Thoracic aorta (tissue), 2 donors: ENCODE results near the gene DYNC1I1. TPM values are rescaled to one million over a fixed set of nuclear protein-coding genes. Genes with fewer than 3 reads are reported as not detected.

ENCODE experiments used
- ATAC-seq: fragments of 150-250 bp; one replicate; pipeline ENCODE4 v1.8.0; 2017; ENCODE audit warnings: low read depth; ENCODE audit not compliant: insufficient number of reproducible peaks, low FRiP score
- DNase-seq: peaks from one replicate; pipeline ENCODE4 v3.0.0-alpha.2; 2020; ENCODE audit warnings: low spot score
- H3K27ac ChIP-seq, 2 donors: fragments of 200-600 bp; sonication (generic); 1 replicate in 1 of 2; 2 replicates in 1 of 2; pipeline ENCODE4 v1.5.1; 2016; ENCODE audit warnings: mild to moderate bottlenecking in 2 of 2, moderate library complexity in 2 of 2
- H3K27me3 ChIP-seq: fragments of 200-600 bp; sonication (generic); replicated peaks from 2 replicates; pipeline ENCODE4 v1.6.0; 2016; ENCODE audit warnings: mild to moderate bottlenecking; ENCODE audit not compliant: insufficient read depth
- H3K36me3 ChIP-seq: fragments of 200-600 bp; sonication (generic); one replicate; pipeline ENCODE4 v1.5.1; 2016
- H3K4me1 ChIP-seq, 2 donors: fragments of 200-600 bp; sonication (generic); 1 replicate in 1 of 2; 2 replicates in 1 of 2; pipeline versions ENCODE4 v1.5.1 to v1.6.0; 2016; ENCODE audit warnings: low read depth in 2 of 2, mild to moderate bottlenecking in 1 of 2; ENCODE audit not compliant: control insufficient read depth in 1 of 2
- H3K4me3 ChIP-seq: fragments of 200-600 bp; sonication (generic); 2 replicates; pipeline ENCODE4 v1.5.1; 2016; ENCODE audit warnings: mild to moderate bottlenecking
- H3K9me3 ChIP-seq: fragments of 200-600 bp; sonication (generic); 2 replicates; pipeline ENCODE4 v1.5.1; 2016
- total RNA-seq, 2 donors: library from RNA; depleted of rRNA; stranded (reverse); fragments of >200 nt; gene quantifications; one replicate each; pipeline versions ENCODE4 v1.1.0 to v1.2.3, GENCODE V29; 2016
- TF ChIP-seq, protein P1 (sequence below): fragments of 200-600 bp; sonication (generic); IDR thresholded peaks from one replicate; pipeline ENCODE4 v1.5.1; 2019; ENCODE audit warnings: antibody characterized with exemption

DYNC1I1 gene
- total RNA-seq, 2 donors from 2014 or later, result 24.6 to 69.1 TPM

DNA sequence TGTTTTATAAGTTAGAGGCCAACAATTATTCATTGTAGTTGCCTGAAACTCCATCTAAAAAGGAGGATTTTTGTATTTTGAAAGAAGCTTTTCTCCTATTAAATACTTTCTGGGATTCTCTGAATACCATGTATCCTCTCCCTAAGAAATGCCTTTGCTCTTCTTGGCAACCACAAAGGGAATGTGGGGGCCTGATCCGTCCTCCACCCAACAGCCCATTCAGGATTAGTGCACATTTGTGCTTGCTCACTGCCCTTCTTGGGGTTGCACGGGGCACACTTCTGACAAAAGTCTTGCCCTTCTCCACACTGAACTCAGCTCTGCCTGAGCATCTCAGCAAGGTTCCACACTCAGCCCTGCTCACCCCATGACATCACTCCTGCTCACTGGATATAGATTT is 355.4 kb downstream of the DYNC1I1 start:
- TF ChIP-seq, protein P1, sequence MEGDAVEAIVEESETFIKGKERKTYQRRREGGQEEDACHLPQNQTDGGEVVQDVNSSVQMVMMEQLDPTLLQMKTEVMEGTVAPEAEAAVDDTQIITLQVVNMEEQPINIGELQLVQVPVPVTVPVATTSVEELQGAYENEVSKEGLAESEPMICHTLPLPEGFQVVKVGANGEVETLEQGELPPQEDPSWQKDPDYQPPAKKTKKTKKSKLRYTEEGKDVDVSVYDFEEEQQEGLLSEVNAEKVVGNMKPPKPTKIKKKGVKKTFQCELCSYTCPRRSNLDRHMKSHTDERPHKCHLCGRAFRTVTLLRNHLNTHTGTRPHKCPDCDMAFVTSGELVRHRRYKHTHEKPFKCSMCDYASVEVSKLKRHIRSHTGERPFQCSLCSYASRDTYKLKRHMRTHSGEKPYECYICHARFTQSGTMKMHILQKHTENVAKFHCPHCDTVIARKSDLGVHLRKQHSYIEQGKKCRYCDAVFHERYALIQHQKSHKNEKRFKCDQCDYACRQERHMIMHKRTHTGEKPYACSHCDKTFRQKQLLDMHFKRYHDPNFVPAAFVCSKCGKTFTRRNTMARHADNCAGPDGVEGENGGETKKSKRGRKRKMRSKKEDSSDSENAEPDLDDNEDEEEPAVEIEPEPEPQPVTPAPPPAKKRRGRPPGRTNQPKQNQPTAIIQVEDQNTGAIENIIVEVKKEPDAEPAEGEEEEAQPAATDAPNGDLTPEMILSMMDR, result no peak
- ATAC-seq (no peak), DNase-seq (no peak)
- no peak overlapping the region for H3K27ac ChIP-seq
- H3K4me1 ChIP-seq, result no peaks in the 10 kb centered on the region
- no peaks in the 10 kb centered on the region for H3K27me3 ChIP-seq
- no peaks in the 10 kb centered on the region for H3K9me3 ChIP-seq
- H3K36me3 ChIP-seq, result no peaks in the 10 kb centered on the region
- no peak overlapping the region for H3K4me3 ChIP-seq

DNA sequence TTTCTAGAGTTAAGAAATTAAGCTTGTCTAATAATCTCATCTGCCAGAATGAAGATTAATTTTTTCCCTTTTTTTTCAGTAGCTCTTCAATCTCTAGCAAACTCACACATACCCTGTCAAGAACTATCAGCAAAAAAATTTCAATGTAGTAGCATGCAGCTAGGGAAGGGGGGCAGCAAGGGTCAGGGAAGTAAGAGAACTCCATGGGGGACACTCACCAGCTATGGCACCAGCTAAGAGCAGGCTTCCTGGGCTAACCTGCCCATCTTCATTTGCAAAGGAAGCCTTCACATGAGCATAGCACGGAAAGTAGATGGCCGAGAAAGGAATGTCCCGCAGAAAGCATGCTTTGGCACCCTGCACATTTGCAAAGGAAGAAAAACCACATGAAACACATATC is 359.2 kb downstream of the DYNC1I1 start:
- ATAC-seq (no peak), DNase-seq (no peak)
- Histone ChIP-seq H3K4me3 (no peak overlapping the region), H3K9me3 (no peaks in the 10 kb centered on the region), H3K27me3 (no peaks in the 10 kb centered on the region), H3K4me1 (no peaks in the 10 kb centered on the region), H3K36me3 (no peaks in the 10 kb centered on the region), H3K27ac (no peak overlapping the region)
- TF ChIP-seq, protein P1, result no peak

DNA sequence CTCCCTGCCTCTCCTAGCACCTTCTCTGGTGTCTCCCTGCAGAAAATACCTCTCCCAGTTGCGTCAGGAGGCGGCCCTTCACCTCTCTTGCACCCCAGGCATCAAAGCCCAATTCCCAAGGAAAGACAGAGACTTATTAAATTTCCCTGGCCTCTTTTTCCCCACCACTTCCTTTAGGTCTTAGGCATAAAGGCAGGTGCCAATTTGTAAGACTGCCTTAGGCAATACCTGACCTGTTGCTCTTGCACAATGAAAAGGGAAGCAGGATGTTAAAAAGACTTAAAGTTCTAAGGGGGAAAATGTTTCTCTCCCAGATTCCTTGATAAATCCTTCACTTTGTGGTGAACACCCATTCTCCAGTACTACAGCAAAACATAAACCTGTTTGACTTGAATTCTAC is 362.9 kb downstream of the DYNC1I1 start:
- no peaks in the 10 kb centered on the region for H3K36me3 ChIP-seq
- no peak for ATAC-seq

DNA sequence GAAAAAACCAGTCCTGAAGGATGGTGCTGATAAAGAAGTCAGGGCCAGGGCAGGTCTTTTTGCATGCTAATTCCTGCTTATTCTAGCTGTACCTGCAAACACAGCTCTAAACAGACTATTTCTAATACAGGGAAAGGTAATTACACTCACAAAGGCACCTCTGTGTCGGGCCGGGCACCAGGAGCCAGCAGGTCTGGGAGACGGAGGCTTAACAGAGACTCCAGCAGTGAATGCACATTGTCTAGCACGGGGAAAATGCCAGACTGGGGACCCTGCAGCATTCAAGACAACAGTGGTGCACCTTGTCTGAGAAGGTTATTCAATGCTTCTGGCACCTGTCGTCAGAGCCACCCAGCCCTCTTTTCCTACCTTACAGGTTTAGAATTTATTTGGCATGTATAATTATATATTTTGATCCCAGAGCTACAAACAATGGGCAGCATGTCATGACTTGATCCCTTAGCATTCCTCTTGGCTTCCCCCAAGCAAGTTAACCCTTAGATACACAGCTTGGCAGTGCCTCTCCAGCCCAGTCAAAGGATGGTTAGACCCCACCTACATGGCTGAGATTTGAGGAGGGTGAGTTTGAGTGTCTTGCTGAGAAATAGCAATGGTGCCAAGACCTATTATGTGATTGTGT is 364.4 kb downstream of the DYNC1I1 start:
- Histone ChIP-seq H3K27ac (no peak overlapping the region), H3K4me1 (no peaks in the 10 kb centered on the region), H3K36me3 (no peaks in the 10 kb centered on the region), H3K4me3 (no peak overlapping the region), H3K9me3 (no peaks in the 10 kb centered on the region), H3K27me3 (no peaks in the 10 kb centered on the region)
- ATAC-seq (no peak), DNase-seq (no peak)
- TF ChIP-seq, protein P1, result no peak

More for the DNA sequence above, 362.9 kb downstream of the DYNC1I1 start:
- H3K4me1 ChIP-seq, result no peaks in the 10 kb centered on the region
- no peak for DNase-seq
- TF ChIP-seq, protein P1, result no peak
- no peak overlapping the region for H3K27ac ChIP-seq
- no peaks in the 10 kb centered on the region for H3K9me3 ChIP-seq
- no peaks in the 10 kb centered on the region for H3K27me3 ChIP-seq
- H3K4me3 ChIP-seq, result no peak overlapping the region

DNA sequence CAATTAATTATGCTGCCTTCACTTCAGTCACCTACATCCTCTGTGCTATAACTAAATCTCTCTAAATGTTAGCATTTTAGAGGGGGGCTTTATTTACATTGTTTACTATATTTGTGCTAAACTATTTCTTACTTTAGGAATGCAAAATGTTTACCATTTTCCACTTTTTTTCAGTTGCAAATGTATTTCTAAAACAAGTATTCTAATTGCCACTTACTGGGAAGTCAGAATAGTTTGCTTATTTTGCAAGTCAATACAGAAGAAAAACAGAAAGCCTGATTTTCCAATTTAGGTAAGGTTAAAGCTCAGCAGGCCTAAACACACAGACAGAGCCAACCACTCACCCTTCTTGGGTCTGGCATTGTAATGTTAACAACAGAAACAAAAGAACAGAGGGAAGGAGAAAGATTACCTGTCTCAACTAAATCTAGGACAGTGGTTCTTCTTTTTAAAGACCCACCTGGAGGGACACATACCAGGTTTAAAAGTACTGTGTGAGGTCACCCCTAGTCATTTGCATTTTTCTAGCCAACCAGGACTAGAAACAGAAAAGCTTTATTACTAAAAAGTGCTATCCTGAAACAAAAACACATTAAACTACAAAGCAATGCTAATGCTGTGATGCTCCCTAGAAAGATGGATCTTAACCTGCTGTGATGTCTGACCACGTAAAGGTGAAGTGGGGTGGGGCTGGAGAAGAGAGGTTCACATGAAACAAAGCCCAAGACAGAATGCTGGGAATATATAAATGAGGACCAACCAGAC is 371.3 kb downstream of the DYNC1I1 start:
- no peaks in the 10 kb centered on the region for H3K27me3 ChIP-seq
- no peak overlapping the region for H3K4me3 ChIP-seq
- no peak for ATAC-seq
- H3K9me3 ChIP-seq, result no peaks in the 10 kb centered on the region
- no peak for DNase-seq
- TF ChIP-seq, protein P1, result no peak
- H3K27ac ChIP-seq, result no peak overlapping the region
- peaks cover 5% of the 10 kb centered on the region for H3K36me3 ChIP-seq
- H3K4me1 ChIP-seq, result no peaks in the 10 kb centered on the region
